ENCODE data around the gene CCNB2. TPM values are rescaled to one million over a fixed set of nuclear protein-coding genes. Genes with fewer than 3 reads are reported as not detected.
"Not testable (repeated sequence)": the region's sequence is repeated elsewhere in the genome, so short reads cannot be mapped to it uniquely, and the experiment has no call there.

The CCNB2 gene
- total and polyA plus RNA-seq, 10 of the 15 experiments (the other 5 are each of a cell fraction or from before 2014, with no cell fraction given): 74.1 to 211 (median 103) TPM

DNA sequence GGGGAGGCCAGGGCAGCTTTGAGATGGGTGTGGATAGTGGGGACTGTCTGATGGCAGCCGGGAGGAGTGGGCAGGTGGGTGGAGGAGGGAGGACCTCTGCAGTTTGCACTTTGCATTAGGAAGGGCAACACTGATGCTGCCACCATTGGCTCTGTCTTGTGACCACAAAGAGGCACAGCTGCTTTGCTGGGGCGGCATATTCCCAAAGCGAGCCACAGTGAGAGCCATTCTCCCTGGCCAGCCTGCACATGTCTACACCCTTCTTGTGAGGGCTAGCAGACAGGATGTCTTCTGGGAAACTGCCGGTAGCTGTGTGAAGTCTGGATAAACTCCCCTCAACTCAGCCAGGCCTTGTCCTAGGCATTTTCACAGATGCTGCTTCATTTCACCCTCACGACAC is 38.3 kb downstream of the CCNB2 start (continued):
- TF ChIP-seq ZNF592 (IDR thresholded peaks at IDR 0.05): no peak
- no peak for TF ChIP-seq TAF1 (IDR thresholded peaks at IDR 0.05; ENCODE audit: borderline replicate concordance, low read depth, low read length)
- no peak for TF ChIP-seq ZBTB33 (IDR thresholded peaks at IDR 0.05)
- no peak for TF ChIP-seq ZSCAN29 (IDR thresholded peaks at IDR 0.05)
- TF ChIP-seq ZNF274 (IDR thresholded peaks at IDR 0.05; ENCODE audit: insufficient read depth, insufficient read length): no peak
- TF ChIP-seq RELA (IDR thresholded peaks at IDR 0.05; ENCODE audit: borderline replicate concordance, partially characterized antibody): no peak

GRCh38 chr15:59144594-59144993 is 39.6 kb downstream of the CCNB2 start:
- intact Hi-C loops (cut with micrococcal nuclease; ENCODE audit: unreplicated experiment): loop anchor here (5.0 kb wide), 1 partner anchor 348 kb away; no protein-coding TSS in a partner anchor
- POLR2A ChIA-PET: not testable (repeated sequence)

More at GRCh38 chr15:59144594-59144993, 39.6 kb downstream of the CCNB2 start:
- H3K4me1 ChIP-seq (ENCODE audit: control insufficient read depth, insufficient read depth, low read length); FAIRE-seq; H3K4me3 ChIP-seq; H4K20me1 ChIP-seq (ENCODE audit: control insufficient read depth, insufficient read depth); H3K79me2 ChIP-seq (ENCODE audit: control insufficient read depth, insufficient read depth, low read length); H2AFZ ChIP-seq (ENCODE audit: control insufficient read depth, low read depth, low read length); H3K4me2 ChIP-seq (ENCODE audit: control insufficient read depth, insufficient read depth); ATAC-seq; BruUV-seq (replicated peaks); H3K27ac ChIP-seq (ENCODE audit: control insufficient read depth, insufficient read depth); DNase-seq (ENCODE audit: low read depth, low spot score); RAD21 ChIA-PET (ENCODE audit: unreplicated experiment); H3K27me3 ChIP-seq (replicated peaks in 1 of 2; ENCODE audit: control insufficient read depth in 2 of 2, insufficient read depth in 2 of 2, low read length in 1 of 2); H3K9ac ChIP-seq (ENCODE audit: control insufficient read depth, insufficient read depth, low read length); H3K9me3 ChIP-seq (replicated peaks; ENCODE audit: control insufficient read depth, insufficient read depth, low read length); in situ Hi-C loops (cut with MboI): not testable (repeated sequence)
- peak in 1 of 3 experiments; percentile 32; a peak in 1 of 6 replicates for TF ChIP-seq CTCF (IDR thresholded peaks at IDR 0.05 in 2 of 3, conservative IDR thresholded peaks at IDR 0.05 in 1 of 3; ENCODE audit: control insufficient read depth in 2 of 3, extremely low read depth in 1 of 3, insufficient read depth in 1 of 3, low read depth in 3 of 3, low read length in 3 of 3)
- peak; percentile 32 for TF ChIP-seq RAD21 (IDR thresholded peaks at IDR 0.05; ENCODE audit: insufficient read depth, low read depth, low read length)
- 94% methylated on average over 10 of the region's 10 CpGs for WGBS (ENCODE audit: insufficient coverage, insufficient replicate concordance, low lambda C conversion rate, missing lambda C conversion rate)
- H3K36me3 ChIP-seq (ENCODE audit: control insufficient read depth in 2 of 2, insufficient read depth in 2 of 2, low read length in 1 of 2): peaks cover 14 to 34% of the 10 kb centered on the region in 2 experiments
- ChIA-PET CTCF (interaction anchor here (1.1 to 1.3 kb wide), 2 partner anchors 356 to 384 kb away, joined by 3 to 4 read pairs; no protein-coding TSS in a partner anchor), SMC1A (ENCODE audit: uncharacterized antibody, unreplicated experiment) (interaction anchor here (0.8 kb wide), 1 partner anchor 21 kb away, joined by 3 read pairs; no protein-coding TSS in a partner anchor)

Data from GM12878 (cell line).